GM03348 (cell line): Measurements from ENCODE around the gene ZNF324.
"Not testable (repeated sequence)": the region's sequence is repeated elsewhere in the genome, so short reads cannot be mapped to it uniquely, and the experiment has no call there.

Experiments used
- DNase-seq: peaks from one replicate; pipeline ENCODE4 v3.0.0; 2012; ENCODE audit warnings: low spot score

The ZNF324 gene

GRCh38 chr19:58500242-58500641 lies 33.4 kb downstream of the ZNF324 start:
- no peak for DNase-seq

GRCh38 chr19:58507602-58508223 lies 40.8 kb downstream of the ZNF324 start:
- DNase-seq: not testable (repeated sequence)

DNA sequence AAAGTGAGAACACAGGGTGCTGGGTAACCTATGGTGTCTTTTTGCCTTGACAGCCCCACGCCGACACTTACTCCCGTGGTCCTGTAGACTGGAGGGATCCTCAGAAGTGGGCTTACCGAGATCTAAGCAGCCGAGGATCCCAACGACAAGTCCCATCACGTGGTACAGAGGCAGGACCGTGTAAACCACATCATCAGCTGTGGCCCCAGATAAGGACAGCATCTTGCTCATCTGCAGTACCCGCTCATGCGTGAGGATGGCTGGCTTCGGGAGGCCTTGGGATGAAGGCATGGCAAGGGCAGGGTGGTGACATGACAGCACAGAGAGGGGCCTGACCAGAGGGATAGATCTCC lies 42.8 kb downstream of the ZNF324 start:
- DNase-seq: no peak

- DNase-seq: no peak
Measured at GRCh38 chr19:58510084-58510862, 43.4 kb downstream of the ZNF324 start.

GRCh38 chr19:58511353-58512208 lies 44.7 kb downstream of the ZNF324 start, which contains the start of gene SLC27A5:
SLC27A5 (minus strand) TSS chr19:58511992; CDS start chr19:58511955, 37 bp downstream.
- no peak for DNase-seq

- no peak for DNase-seq
Measured at GRCh38 chr19:58513213-58513693, 46.4 kb downstream of the ZNF324 start.

DNA sequence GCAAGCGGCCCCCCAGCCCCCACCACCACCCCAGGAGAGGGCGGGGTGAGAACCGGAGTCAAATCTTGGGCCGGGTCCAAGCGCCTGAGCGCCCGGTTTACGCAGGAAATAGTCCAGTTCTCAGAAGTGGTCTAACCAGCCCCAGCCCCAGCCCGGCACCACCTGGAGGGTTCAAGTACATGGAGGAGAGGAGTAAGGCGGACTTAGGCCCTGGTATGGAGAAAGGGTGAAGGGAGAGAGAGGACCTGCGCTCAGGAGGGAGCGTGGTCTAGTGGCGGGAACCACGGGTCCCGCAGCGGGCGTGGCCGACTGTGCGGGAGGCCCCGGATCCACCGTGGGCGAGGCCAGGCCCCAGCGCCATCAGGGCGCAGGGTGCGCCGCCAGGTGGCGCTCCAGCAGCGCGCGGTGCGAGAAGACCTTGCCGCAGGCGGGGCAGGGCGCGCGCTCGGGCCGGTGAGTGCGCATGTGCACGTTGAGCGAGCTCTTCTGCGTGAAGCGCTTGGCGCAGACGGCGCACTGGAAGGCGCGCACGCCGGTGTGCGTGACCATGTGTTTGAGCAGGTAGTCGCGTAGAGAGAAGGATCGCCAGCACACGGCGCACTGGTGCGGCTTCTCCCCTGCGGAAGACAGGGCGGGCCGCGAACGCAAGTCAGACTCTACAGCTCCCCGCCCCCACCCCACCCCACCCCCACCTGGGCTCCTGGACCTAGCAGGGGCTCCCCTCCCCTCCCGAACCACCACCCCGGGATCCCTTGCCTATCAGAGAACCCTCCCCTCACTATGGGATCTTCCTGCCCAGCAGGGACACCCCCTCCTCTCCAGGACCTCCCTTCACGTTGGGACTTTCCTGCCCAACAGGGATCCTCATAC lies 47.0 kb downstream of the ZNF324 start:
- DNase-seq: peak; percentile 90

- no peak for DNase-seq
Measured at GRCh38 chr19:58514564-58515022, 47.7 kb downstream of the ZNF324 start.

DNA sequence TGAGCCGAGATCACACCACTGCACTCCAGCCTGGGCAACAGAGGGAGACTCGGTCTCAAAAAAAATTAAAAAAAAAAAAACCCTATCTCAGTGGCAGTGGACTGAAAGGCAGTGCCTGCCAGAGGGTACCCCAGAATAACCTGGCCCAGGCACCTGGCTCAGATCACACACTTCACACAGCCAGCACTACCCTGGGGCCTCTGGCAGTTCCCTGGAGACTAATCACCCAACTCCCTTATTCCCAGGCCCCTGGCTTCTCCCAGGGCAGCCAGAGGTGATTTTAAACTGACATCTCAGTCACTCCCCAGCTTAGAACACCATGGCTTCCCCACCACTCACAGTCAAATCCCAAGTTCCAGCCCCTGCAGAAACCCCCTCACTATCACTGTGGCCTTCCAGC lies 48.4 kb downstream of the ZNF324 start:
- no peak for DNase-seq

- DNase-seq: no peak
Measured at GRCh38 chr19:58516246-58516836, 49.5 kb downstream of the ZNF324 start.

GRCh38 chr19:58516964-58517833 lies 50.3 kb downstream of the ZNF324 start:
- no peak for DNase-seq

DNA sequence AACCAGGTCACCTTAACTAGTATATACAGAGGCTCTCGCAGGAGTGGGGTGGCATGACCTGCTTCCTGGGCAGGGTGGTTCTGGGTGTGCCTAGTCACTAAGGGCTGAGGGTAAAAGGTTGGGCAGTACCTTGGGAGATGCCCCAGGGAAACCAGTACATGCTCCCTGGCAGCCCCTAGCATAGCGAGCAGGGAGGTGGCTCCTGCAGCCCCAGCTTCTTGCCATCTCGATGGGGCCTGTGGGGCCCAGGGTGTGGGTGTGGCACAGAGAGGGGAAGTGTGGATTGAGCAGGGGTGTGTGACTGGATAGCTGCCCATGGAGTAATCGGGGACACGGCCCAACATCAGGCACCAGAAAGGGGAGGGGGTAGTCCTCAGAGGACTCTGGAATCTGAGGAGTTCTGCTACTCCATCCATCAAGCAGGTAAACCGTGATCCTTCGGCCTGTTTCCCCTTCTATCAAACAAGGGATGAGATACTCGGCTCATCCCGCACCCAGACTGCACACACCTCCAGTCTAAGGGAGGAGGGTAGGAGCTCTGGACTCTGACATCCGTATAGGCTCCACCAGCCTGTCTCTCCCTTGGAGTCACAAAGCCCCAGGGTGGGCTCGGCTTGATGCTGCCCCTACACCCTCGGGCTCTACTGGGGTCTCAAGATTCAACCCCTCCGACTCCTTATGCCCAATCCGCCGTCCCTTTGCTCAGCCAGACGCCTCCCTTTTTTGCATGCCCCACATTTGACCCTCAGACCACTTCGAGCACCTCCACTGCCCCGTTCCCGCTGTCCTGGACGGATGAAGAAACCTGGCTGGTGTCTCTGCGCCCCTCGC lies 51.6 kb downstream of the ZNF324 start:
- DNase-seq: peak; percentile 43

DNA sequence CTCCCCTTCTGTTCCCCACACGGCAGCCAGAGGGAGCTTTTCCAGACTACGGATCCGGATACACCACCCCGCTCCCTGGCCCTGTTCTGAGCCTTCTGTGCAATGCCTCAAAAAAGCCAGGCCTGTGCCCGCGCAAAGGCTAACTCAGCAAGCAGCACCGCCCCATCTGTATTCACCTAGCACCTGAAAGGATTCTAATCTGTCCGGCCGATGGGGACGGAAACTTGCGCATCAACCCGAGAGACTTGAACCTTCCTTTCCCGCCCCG lies 52.1 kb downstream of the ZNF324 start:
- peak; percentile 86 for DNase-seq

DNA sequence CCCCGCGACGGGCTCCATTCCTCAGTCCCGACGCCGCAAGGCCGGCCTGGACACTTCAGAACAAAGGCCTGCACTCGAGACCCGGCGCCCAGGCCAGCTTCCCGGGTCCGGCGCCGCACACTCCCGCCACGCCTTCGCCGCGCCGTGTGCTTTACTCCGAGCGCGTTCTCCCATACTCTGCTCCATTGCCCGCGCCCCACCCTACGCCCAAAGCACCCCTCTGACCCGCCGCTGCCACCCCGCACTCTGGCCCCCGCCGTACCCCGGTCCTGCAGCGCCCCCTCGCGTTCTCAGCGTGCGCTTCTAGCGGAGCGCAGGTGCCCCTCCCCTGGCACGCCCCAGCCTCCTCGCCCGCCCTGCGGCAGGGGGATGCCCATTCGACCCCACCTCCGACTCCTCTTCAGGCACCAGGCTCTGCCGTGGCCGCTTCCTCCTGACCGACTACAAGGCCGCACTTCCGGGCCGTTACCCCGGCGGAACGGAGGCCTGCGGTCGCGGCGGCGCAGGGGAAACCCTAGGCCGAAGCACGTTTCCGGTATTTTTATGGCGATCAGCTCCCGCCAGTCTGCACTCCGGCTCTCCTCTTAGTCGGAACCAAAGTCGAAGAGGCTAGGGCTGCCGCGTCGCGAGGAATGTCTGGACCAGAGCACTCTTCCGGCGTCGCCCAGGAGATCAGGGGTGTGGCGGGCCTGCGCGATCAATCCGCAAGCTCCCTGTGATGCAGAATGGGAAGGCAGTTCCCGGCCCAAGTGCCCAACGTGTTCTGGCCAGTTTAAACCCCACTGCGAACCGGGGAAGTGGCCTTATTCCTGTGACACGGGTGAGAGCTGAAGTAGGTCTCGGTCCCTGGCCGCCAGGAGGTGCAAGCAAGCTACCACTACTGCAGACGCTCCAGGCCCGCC lies 52.7 kb downstream of the ZNF324 start, which contains the start of gene ZBTB45:
Gene ZBTB45 (minus strand): TSS at position 456 of the 902 bp plus-strand sequence. CDS start 2,137 bp downstream, outside the sequence.
- DNase-seq: peak; percentile 92

GRCh38 chr19:58520257-58520599 lies 53.3 kb downstream of the ZNF324 start:
- DNase-seq: no peak

- DNase-seq: no peak
Measured at GRCh38 chr19:58521651-58522050, 54.8 kb downstream of the ZNF324 start.

GRCh38 chr19:58522709-58523108 lies 55.8 kb downstream of the ZNF324 start:
- no peak for DNase-seq
